SKM-1 (cell line): ENCODE measurements around the gene PLXNA4.
"Not testable (repeated sequence)": the region's sequence is repeated elsewhere in the genome, so short reads cannot be mapped to it uniquely, and the experiment has no call there.

ENCODE experiments used
- DNase-seq: peaks from one replicate; lab custom pipeline; 2025; ENCODE audit not compliant: unreplicated experiment; lab: John Stamatoyannopoulos, UW

The PLXNA4 gene, protein sequence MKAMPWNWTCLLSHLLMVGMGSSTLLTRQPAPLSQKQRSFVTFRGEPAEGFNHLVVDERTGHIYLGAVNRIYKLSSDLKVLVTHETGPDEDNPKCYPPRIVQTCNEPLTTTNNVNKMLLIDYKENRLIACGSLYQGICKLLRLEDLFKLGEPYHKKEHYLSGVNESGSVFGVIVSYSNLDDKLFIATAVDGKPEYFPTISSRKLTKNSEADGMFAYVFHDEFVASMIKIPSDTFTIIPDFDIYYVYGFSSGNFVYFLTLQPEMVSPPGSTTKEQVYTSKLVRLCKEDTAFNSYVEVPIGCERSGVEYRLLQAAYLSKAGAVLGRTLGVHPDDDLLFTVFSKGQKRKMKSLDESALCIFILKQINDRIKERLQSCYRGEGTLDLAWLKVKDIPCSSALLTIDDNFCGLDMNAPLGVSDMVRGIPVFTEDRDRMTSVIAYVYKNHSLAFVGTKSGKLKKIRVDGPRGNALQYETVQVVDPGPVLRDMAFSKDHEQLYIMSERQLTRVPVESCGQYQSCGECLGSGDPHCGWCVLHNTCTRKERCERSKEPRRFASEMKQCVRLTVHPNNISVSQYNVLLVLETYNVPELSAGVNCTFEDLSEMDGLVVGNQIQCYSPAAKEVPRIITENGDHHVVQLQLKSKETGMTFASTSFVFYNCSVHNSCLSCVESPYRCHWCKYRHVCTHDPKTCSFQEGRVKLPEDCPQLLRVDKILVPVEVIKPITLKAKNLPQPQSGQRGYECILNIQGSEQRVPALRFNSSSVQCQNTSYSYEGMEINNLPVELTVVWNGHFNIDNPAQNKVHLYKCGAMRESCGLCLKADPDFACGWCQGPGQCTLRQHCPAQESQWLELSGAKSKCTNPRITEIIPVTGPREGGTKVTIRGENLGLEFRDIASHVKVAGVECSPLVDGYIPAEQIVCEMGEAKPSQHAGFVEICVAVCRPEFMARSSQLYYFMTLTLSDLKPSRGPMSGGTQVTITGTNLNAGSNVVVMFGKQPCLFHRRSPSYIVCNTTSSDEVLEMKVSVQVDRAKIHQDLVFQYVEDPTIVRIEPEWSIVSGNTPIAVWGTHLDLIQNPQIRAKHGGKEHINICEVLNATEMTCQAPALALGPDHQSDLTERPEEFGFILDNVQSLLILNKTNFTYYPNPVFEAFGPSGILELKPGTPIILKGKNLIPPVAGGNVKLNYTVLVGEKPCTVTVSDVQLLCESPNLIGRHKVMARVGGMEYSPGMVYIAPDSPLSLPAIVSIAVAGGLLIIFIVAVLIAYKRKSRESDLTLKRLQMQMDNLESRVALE (N-terminal part only)

DNA sequence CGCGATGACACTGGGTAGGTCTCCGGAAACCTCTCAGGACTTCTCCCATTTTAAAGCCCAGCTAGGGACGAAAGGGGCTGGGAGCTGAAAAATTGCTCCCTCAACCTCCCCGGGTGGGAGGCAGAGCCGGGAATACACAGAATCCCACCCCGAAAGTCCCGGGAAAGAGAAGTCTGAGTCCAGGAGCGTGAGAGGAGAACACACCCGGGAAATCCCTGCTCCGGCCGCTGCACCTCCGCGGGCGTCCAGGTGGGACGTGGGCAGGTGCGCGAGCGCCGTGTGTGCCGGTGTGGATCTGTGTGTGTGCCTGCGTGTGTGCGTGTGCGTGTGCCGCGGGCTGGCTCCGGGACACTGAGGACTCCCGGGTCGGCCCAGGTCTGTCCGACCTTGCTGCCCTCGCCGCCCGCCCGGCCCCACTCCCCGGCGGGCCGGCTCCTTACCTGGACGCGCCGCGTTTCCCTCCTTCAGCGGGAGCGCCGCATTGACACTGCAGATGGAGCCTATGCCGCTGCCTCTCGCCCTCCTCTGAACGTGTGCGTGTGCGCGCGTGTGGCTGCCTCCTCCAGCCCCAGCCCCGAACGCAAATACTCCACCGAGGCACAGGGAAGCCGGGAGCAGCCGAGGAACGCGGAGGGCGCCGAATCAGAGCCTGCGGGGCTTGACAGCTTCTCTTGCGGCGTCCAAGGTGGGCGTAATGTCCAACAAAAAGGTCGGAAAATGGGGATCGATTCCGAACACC lies at the start of gene PLXNA4:
TSS of gene PLXNA4 (minus strand) at position 489 of the 739 bp plus-strand sequence. CDS start 67,777 bp downstream, outside the sequence.
- no peak for DNase-seq

DNA sequence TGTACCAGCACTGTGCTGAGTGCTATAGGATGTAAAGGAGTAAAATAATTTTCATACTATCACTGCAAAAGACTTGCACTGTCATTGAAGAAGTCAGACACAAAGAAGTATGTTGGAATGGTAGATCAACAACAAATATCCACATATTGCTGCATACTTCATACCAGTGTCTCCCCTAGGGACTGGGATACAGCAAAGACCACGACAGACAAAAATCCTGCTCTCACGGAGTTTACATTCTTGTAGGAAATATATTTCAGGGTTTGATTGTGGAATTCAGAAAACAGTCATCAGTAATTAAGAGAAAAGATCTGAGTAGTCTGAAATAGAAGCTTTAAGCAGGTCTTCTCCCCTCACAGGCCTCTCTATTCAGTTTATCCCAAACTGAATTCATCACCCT lies 49.4 kb upstream of the PLXNA4 start:
- no peak for DNase-seq

DNA sequence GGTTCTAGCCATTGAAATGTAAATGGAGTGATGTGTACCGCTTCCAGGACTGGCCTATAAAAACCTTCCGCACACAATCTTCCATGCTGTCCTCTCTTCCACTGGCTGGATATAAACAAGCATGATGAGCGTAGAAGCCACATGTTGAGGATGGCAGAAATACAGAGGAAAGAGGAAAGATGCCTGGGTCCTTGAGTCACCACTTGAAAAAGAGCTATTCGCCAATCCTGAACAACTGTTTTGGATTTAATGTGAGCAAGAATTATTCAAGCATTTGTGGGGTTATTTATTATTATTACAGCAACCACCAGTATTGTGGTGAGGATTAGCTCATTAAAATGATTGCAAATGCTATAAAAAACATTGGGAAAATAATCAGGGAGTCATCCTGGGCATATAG lies 45.8 kb upstream of the PLXNA4 start:
- no peak for DNase-seq

DNA sequence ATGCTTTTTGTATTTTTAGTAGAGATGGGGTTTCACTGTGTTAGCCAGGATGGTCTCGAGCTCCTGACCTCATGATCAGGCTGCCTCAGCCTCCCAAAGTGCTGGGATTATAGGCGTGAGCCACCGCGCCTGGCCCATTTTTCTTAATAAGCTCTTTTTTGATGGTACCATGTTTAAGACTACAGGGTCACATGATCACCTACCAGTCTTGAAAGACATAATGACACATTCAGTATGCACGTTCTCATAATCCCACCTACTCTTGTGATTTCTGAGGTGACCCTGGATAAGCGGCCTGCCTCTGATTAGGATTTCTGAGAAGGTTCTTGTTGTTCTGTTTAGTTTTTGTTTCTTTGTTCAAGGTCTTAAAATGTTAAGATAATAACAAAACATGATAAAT lies 43.7 kb upstream of the PLXNA4 start:
- no peak for DNase-seq

DNA sequence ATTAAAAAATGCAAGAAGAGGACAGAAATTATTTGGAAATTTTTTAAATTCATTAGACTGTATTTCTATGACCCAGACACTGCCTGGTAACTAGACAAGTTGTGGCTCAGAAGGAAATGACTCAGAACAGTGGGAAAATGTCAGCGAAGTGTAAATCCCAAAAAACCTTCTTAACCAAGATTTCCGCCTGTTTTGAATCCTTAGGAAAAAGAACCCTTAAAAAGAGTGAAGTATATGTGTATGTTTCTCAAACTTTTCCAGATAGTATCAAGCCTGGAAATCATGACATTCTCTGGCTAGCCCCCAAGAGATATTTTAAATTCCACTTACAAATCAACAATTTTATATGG lies 42.7 kb upstream of the PLXNA4 start:
- no peak for DNase-seq

DNA sequence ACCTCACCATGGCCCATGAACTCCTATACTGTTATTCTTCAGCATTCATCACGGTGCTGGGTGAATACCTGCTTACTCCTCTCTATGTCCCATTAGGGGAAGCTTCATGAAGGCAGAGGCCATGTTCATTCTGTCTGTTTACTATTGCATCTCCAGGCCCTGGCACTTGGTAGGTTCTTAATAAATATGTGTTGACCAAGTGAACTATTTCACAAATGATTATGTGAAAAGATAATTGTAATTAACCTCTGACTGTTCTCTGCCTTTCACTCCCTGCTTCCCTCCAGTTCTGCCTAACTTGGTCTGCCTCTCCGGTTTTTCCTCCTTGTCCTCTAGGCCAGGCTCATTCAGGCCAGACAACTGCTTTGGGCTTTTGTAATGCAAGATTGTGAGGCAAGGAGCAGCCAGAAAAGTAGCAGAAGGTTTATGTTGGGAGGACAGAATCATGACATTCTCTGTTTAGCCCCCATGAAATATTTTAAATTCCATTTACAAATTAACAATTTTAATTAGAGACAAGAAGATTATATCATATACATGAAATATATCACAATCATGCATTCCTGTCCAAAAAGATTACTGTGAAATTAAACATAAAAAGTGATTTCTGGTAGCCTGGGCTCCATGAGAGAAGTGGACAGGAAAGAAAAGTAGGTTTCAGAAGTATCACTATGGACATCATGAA lies 42.1 kb upstream of the PLXNA4 start:
- no peak for DNase-seq

DNA sequence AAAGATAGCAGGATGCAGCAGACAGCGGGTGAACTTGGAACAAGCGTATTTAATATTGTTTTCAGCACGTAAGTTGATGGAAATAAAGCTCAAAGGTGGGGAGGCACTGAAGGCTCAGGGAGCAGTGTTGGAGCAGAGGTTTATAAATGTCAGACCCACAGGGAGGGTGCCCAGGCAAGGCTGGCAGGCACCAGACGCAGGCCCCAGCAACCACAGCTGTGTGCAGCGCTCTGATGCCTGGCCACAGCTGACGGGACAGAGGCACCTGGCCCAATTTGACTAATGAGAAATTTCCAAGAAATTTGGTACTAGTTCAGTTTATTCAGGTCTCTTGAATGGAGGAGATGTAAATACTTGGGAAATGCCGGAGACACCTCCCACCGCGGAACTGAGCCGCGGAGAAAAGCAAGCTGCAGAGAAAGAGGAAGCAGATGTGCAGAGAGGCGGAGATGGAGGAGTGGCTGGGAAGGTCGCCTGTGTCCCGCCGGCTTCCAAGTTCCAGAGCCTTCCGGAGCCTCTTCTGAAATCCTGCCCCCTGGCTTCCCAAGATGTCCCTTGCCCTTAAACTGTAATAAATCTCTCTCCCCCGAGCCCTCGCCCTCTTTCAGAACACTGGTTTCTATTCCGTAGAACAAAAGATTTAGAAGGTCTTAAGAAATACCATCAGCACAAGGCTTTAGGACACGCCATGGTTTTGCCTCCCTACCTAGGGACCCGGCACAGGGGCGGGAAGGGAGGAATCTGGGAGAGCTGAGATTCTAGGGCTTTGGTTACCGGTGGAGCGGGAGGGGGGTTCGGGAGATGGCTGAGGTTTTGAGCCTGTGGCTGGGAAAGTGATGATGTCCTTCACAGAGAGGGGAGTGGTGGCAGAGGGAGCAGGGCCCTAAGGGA lies 38.4 kb upstream of the PLXNA4 start:
- no peak for DNase-seq

DNA sequence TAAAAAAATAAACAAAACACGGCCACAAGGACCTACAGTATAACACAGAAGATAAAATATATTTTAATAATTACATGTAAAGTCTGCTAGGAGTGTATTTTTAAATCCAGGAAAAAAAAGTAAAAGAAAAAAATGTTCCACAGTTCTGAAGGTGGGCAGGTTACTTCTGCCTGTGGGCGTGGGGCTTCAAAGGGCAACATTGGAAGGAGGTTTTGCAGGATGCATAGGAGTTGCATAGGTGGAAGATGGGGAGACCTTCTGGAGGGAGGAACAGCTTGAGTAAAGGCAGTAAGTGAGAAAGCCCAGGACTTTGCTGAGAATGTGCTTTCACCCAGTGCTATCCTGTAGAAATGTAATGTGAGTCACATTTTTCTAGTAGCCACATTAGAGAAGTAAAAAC lies 37.5 kb upstream of the PLXNA4 start:
- DNase-seq, result no peak

DNA sequence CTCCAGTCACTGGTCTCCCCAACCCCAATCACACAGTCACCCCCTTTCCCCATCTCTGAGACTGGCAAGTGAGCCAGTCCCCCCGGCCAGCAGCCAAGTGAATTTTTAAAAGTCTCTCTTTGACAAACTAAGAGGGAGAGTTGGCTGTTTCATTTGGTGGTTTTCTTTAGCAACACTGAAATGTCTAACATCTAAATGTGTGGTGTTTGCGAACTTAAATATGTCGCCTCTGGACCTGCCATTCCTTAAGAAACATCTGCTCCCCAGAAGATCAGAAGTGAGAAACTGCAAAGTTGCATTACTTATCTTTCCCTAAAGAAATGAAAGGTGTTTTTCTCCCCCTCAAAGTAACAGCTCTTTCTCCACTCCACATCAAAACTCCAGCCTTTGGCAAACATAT lies 34.7 kb upstream of the PLXNA4 start:
- DNase-seq, result no peak

DNA sequence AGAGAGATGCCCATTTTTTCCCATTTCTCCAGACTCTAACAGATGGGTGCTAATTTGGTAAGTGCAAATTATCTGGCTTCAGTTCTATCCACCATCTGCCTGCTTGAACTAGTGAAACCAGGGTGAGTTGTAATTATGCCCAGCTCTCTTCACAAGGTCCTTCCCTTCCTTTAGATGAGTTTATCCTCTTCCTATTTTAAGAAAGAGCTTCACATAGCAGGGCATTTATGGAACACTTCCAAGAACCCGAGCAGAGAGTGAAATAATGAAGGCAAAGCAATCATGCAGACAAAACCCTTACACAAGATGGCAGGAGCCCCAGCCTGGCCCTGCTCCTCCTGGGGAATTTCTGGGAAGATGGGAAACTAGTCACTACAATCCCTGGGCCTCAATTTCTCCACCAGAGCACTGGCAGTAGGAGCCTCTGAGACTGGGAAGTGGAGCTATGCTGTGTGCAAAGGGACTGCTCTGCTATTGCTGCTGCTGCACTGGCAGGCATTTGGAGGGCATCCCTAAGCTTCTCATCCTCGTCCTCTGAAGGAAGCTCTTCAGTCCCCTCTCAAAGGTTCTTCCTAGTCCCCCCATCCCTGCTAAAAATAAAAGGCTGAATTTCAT lies 33.7 kb upstream of the PLXNA4 start:
- DNase-seq, result no peak

DNA sequence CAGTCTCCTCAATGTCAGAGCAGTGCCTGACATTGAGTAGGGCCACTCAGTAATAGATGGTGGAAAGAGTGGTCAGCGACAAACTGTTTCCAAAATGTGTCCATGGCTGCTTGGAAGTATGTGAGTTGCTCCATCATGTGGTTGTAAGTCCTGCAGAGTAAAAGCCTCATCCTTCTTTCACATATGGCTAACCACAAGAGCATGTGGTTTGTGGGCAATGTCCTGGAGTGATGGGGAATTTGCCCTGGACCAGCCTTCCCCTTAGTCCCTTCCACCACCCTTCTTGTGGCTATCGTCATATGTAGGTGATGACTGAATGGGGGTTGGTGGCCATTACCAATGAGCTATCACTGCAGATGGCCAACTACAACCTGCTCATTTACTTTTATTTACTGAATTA lies 33.0 kb upstream of the PLXNA4 start:
- no peak for DNase-seq

DNA sequence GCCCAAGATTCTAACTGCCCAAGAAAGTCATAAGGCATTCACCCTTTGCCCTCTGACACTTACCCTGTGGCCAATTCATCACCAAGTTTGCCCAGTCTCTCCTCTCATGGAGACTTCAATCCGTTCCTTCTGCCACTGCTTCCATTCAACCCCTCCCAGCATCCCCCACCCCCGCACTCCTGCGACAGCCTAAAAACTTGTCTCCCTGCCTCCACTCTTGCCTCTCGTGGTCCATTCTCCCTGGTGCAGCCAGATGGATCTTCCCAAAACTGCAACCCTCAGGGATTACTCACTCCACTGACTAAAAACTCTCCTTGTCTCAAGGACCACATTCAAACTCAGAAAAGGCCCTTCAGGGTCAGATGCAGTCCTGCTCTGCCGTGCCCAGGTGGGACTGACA lies 32.3 kb upstream of the PLXNA4 start:
- no peak for DNase-seq

DNA sequence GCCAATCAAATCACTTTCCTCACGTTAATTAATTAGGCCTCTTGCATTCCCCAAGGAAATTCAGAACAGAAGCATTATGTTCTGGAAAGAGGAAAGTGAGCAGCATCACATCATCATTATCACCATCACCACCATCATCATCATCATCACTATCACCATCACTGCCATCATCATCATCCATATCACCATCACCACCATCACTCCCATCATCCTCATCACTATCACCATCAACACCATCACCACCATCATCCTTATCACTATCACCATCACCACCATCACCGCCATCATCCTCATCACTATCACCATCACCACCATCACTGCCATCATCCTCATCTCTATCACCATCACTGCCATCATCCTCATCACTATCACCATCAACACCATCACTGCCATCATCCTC lies 31.4 kb upstream of the PLXNA4 start:
- DNase-seq, result no peak

DNA sequence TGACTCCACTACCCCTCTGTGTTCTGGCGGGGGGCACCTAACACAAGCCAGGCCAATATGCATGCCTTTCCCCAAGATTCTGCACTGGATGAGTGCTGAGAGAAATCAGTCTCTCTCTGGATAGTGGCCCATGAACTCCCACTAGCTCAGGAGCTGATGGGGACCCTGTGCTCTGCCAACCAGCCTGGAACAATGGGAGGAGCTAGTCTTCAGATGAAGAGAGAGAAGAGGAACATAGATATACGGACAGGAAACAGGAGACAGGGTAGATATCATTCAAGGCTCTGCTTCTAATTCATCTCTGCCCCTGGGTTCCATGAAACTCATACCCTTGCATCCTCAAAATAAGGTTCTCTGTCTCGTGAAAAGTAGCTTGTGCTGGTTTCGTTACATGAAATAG lies 27.9 kb upstream of the PLXNA4 start:
- no peak for DNase-seq

DNA sequence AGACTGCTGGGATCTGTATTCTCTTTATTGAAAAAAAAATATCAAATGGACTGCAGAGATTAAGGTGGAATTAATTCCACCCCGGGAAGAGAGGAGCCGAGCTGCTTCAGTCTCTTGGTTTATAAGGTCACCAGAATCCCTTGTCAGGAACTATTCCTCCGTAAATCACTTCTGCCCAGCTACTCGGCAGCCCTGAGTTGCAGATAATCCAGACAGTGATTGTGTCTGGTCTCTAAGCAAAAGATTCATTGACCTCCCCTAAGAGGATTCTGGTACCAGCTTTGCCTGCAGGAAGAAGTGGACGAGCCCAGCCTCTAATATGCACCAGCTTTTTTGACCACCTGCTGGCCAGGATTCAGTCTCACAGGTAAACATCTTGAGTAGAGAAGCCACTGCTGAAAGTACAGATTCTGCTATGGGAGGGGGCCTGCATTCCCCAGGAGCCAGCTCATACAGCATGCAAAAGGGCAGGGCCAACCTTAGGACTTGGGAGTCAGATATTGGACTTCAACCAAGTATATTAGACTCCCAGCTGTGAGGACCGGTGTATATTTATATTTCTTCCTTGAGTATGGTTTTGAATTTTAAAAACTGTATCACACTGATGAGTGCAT lies 27.1 kb upstream of the PLXNA4 start:
- DNase-seq, result no peak

DNA sequence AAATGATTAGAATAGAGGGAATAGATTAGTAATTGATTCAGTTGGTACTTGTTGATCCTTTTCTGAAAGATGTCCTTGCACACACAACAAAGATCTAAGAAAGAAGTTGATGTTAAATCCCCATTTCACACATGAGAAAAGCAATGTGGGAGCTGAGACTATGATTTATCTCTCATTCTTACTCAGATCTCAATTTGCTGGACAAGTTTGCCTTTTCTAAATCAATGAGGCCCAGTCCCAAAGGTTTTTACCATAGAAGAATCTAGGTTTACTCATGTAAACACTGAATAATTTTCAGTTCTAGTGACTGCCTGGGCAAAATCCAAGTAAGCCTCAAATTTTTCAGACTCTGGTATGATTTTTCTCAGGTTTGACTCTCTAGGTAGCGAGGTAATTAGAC lies 25.5 kb upstream of the PLXNA4 start:
- no peak for DNase-seq

DNA sequence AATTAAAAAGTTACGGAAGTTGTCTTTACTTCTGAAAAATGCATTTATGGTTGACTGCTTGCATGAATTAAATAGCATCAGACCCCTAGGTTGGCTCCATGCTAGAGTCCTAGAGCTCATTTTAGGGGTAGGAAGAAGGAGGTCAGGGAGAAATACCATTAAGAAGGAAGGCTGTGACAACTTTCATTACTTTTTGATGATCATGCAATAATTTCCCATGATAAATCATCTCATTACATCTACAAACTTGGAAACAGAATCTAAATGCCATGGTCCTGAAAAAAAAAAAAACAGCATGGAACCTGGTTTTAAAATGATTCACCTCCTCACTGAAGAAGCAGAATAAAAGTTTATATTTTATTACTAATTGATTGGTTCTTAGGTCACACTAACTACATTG lies 20.3 kb upstream of the PLXNA4 start:
- DNase-seq, result no peak

DNA sequence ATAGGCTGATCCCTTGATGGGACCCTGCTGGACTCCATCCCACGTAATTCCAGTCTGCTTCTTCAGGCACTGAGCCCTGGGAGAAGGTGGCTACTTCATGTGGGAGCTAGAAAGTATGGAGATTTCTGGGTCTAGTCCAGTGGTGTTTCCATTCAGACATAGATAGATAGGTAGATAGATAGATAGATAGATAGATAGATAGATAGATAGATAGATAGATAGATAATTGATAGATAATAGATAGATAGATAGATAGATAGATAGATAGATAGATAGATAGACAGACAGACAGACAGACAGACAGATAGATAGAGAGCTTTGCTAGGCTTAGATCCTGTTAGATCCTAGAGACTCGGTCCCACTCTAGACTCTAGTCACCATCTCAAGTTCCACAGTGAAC lies 18.5 kb upstream of the PLXNA4 start:
- DNase-seq, result not testable (repeated sequence)
